H9 (cell line): Measurements from ENCODE around the gene PKN1. TPM values are rescaled to one million over a fixed set of nuclear protein-coding genes. Genes with fewer than 3 reads are reported as not detected.

Source experiments
- DNase-seq: peaks from one replicate; pipeline ENCODE4 v3.0.0-alpha.2; 2017
- H2AFZ ChIP-seq: one replicate; pipeline ENCODE4 v1.6.1; 2013; ENCODE audit warnings: mild to moderate bottlenecking, low read length, control low read depth, moderate library complexity
- H2AK5ac ChIP-seq: 2 replicates; pipeline ENCODE4 v1.6.1; 2013; ENCODE audit warnings: low read length, control low read depth, mixed read lengths; ENCODE audit not compliant: insufficient read length
- H2BK120ac ChIP-seq: one replicate; pipeline ENCODE4 v1.6.1; 2013; ENCODE audit warnings: low read depth, mild to moderate bottlenecking, low read length, control low read depth, inconsistent platforms; ENCODE audit not compliant: poor library complexity, severe bottlenecking
- H2BK12ac ChIP-seq: 2 replicates; pipeline ENCODE4 v1.6.1; 2013; ENCODE audit warnings: low read length, control low read depth, mixed read lengths, low read depth; ENCODE audit not compliant: insufficient read length
- H2BK15ac ChIP-seq: 2 replicates; pipeline ENCODE4 v1.6.1; 2013; ENCODE audit warnings: low read depth, low read length, control low read depth
- H2BK20ac ChIP-seq: one replicate; pipeline ENCODE4 v1.6.1; 2013; ENCODE audit warnings: low read depth, mild to moderate bottlenecking, low read length, control low read depth, inconsistent platforms; ENCODE audit not compliant: poor library complexity, severe bottlenecking
- H2BK5ac ChIP-seq: 2 replicates; pipeline ENCODE4 v1.6.1; 2013; ENCODE audit warnings: low read length, control low read depth, mixed read lengths; ENCODE audit not compliant: insufficient read length
- H3K14ac ChIP-seq: 2 replicates; pipeline ENCODE4 v1.6.1; 2013; ENCODE audit warnings: low read length, control low read depth; ENCODE audit not compliant: insufficient read depth
- H3K18ac ChIP-seq: 2 replicates; pipeline ENCODE4 v1.6.1; 2013; ENCODE audit warnings: low read depth, mild to moderate bottlenecking, mixed read lengths, low read length, control low read depth; ENCODE audit not compliant: insufficient read length
- H3K23ac ChIP-seq: 2 replicates; pipeline ENCODE4 v1.6.1; 2013; ENCODE audit warnings: low read length, control low read depth, mixed read lengths, low read depth; ENCODE audit not compliant: insufficient read length
- H3K23me2 ChIP-seq: 2 replicates; pipeline ENCODE4 v1.6.1; 2013; ENCODE audit warnings: low read depth, mild to moderate bottlenecking, mixed read lengths, low read length, control low read depth; ENCODE audit not compliant: insufficient read length, poor library complexity, severe bottlenecking
- H3K27ac ChIP-seq: 2 replicates; pipeline ENCODE4 v1.5.1; 2013; ENCODE audit warnings: low read length, control low read depth, mixed read lengths, low read depth; ENCODE audit not compliant: insufficient read length
- H3K27me3 ChIP-seq: 2 replicates; pipeline ENCODE4 v1.6.1; 2013; ENCODE audit warnings: low read length, control low read depth, inconsistent platforms; ENCODE audit not compliant: insufficient read depth
- H3K4ac ChIP-seq: 2 replicates; pipeline ENCODE4 v1.6.1; 2013; ENCODE audit warnings: low read depth, mild to moderate bottlenecking, control low read depth, inconsistent platforms, low read length, moderate library complexity
- H3K4me1 ChIP-seq: 2 replicates; pipeline ENCODE4 v1.6.1; 2013; ENCODE audit warnings: low read length, control low read depth, inconsistent platforms; ENCODE audit not compliant: insufficient read depth
- H3K4me2 ChIP-seq: 2 replicates; pipeline ENCODE4 v1.6.1; 2013; ENCODE audit warnings: low read length, control low read depth, mixed read lengths; ENCODE audit not compliant: insufficient read length, insufficient read depth
- H3K56ac ChIP-seq: 2 replicates; pipeline ENCODE4 v1.6.1; 2013; ENCODE audit warnings: low read depth, mild to moderate bottlenecking, mixed read lengths, low read length, control low read depth; ENCODE audit not compliant: insufficient read length
- H3K79me1 ChIP-seq: 2 replicates; pipeline ENCODE4 v1.6.1; 2013; ENCODE audit warnings: low read depth, mild to moderate bottlenecking, moderate library complexity, low read length, control low read depth, inconsistent platforms; ENCODE audit not compliant: insufficient read depth, poor library complexity, severe bottlenecking
- H3K79me2 ChIP-seq: 2 replicates; pipeline ENCODE4 v1.6.1; 2013; ENCODE audit warnings: low read length, control low read depth, inconsistent platforms; ENCODE audit not compliant: insufficient read depth
- H3K9ac ChIP-seq: 2 replicates; pipeline ENCODE4 v1.6.1; 2013; ENCODE audit warnings: low read length, control low read depth, mixed read lengths; ENCODE audit not compliant: insufficient read length; ENCODE audit errors: extremely low read depth
- H3K9me3 ChIP-seq: one replicate; pipeline ENCODE4 v1.6.1; 2013; ENCODE audit warnings: low read depth, low read length, inconsistent platforms; ENCODE audit not compliant: control insufficient read depth
- H3T11ph ChIP-seq: one replicate; pipeline ENCODE4 v1.6.1; 2013; ENCODE audit warnings: mild to moderate bottlenecking, low read length, control low read depth, inconsistent platforms
- H4K20me1 ChIP-seq: one replicate; pipeline ENCODE4 v1.6.1; 2013; ENCODE audit not compliant: control insufficient read depth, insufficient read length, insufficient read depth
- H4K5ac ChIP-seq: 2 replicates; pipeline ENCODE4 v1.6.1; 2013; ENCODE audit warnings: low read depth, mild to moderate bottlenecking, mixed read lengths, low read length, control low read depth; ENCODE audit not compliant: insufficient read length
- H4K8ac ChIP-seq: replicated peaks from 2 replicates; pipeline ENCODE4 v1.6.1; 2013; ENCODE audit warnings: low read length, control low read depth, mixed read lengths, low read depth; ENCODE audit not compliant: insufficient read length
- H4K91ac ChIP-seq: 2 replicates; pipeline ENCODE4 v1.6.1; 2013; ENCODE audit warnings: low read depth, mild to moderate bottlenecking, moderate library complexity, mixed read lengths, low read length, control low read depth; ENCODE audit not compliant: insufficient read length
- H3K27ac Mint-ChIP-seq, 3 experiments: 2 replicates in 2 of 3; 3 replicates in 1 of 3; pipeline ENCODE4 v1.8.0; 2020 to 2021; ENCODE audit warnings: mixed read lengths in 3 of 3, mild to moderate bottlenecking in 1 of 3, moderate library complexity in 1 of 3
- H3K27me3 Mint-ChIP-seq: 2 replicates; pipeline ENCODE4 v1.8.0; 2021; ENCODE audit warnings: low read depth, mild to moderate bottlenecking, moderate library complexity, mixed read lengths
- H3K36me3 Mint-ChIP-seq, 3 experiments: 2 replicates in 2 of 3; 3 replicates in 1 of 3; pipeline ENCODE4 v1.8.0; 2020 to 2021; ENCODE audit warnings: low read depth in 3 of 3, mixed read lengths in 3 of 3; ENCODE audit not compliant: insufficient read depth in 1 of 3
- H3K4me1 Mint-ChIP-seq, 2 experiments: 2 replicates each; pipeline ENCODE4 v1.8.0; 2020; ENCODE audit warnings: mixed read lengths in 2 of 2
- H3K4me3 Mint-ChIP-seq, 2 experiments: 2 replicates in 1 of 2; 3 replicates in 1 of 2; pipeline ENCODE4 v1.8.0; 2020 to 2021; ENCODE audit warnings: mild to moderate bottlenecking in 2 of 2, mixed read lengths in 2 of 2, moderate library complexity in 1 of 2
- H3K9me3 Mint-ChIP-seq, 2 experiments: 2 replicates in 1 of 2; 3 replicates in 1 of 2; pipeline ENCODE4 v1.8.0; 2020; ENCODE audit warnings: mild to moderate bottlenecking in 2 of 2, mixed read lengths in 2 of 2, moderate library complexity in 1 of 2
- CTCF ChIP-seq: fragments of 200-600 bp; sonication (generic); conservative IDR thresholded peaks from 3 replicates; pipeline ENCODE4 v1.8.0; 2021; ENCODE audit warnings: antibody characterized with exemption, mild to moderate bottlenecking
- WGBS: extraction: QIAGEN DNeasy Blood & Tissue Kit; methylation state at CpG from one replicate; pipeline ENCODE4 v1.1.7; 2013; ENCODE audit warnings: missing lambda C conversion rate, low lambda C conversion rate, mixed read lengths; ENCODE audit not compliant: insufficient read length; ENCODE audit errors: extremely low coverage; 5-methylcytosine and 5-hydroxymethylcytosine counted together
- total RNA-seq: library from RNA; stranded (reverse); gene quantifications from 2 replicates; pipeline ENCODE4 v1.2.1, GENCODE V29; 2021

The PKN1 gene
- total RNA-seq, 1 experiment from 2014 or later: 159 TPM

- Histone ChIP-seq H3K9me3 (no peaks in the 10 kb centered on the region), H3K79me2 (no peaks in the 10 kb centered on the region), H2AK5ac (no peak overlapping the region), H2BK20ac (no peak overlapping the region), H2BK120ac (no peak overlapping the region), H3K79me1 (no peaks in the 10 kb centered on the region), H3K4me1 (no peaks in the 10 kb centered on the region; the same call in 1 of the 2 replicates), H3K9ac (no peak overlapping the region), H4K20me1 (no peaks in the 10 kb centered on the region), H2BK5ac (no peak overlapping the region), H3K4ac (no peak overlapping the region), H3K27me3 (no peaks in the 10 kb centered on the region), H2BK12ac (no peak overlapping the region), H3K56ac (no peak overlapping the region), H2AFZ (no peak overlapping the region), H3K27ac (no peak overlapping the region), H3K23me2 (peaks cover 3% of the 10 kb centered on the region), H2BK15ac (no peak overlapping the region), H3K23ac (no peak overlapping the region), H4K5ac (no peak overlapping the region), H3K4me2 (no peak overlapping the region), H4K8ac (no peak overlapping the region), H3K14ac (no peak overlapping the region), H3K18ac (no peak overlapping the region), H3T11ph (no peak overlapping the region), H4K91ac (no peak overlapping the region)
- peaks cover 14 to 33% of the 10 kb centered on the region in 2 experiments for H3K4me1 Mint-ChIP-seq
- H3K27ac Mint-ChIP-seq: no peak overlapping the region
- WGBS: no CpG with 5 or more reads among the region's 24 CpGs
- DNase-seq: no peak
- peaks cover 10 to 36% (median 19%) of the 10 kb centered on the region in 3 experiments; a peak in 6 of 7 replicates for H3K36me3 Mint-ChIP-seq
- H3K9me3 Mint-ChIP-seq: no peaks in the 10 kb centered on the region; a peak in 1 of 5 replicates
- H3K27me3 Mint-ChIP-seq: no peaks in the 10 kb centered on the region; the same call in 1 of the 2 replicates
- no peak overlapping the region for H3K4me3 Mint-ChIP-seq
- no peak for TF ChIP-seq CTCF
These were observed 45.0 kb downstream of the PKN1 start for GRCh38 chr19:14478113-14478545.
